NCI-H526 treated with DMSO at 0.1 percent for 48 hours (cell line): ENCODE measurements around the gene KBTBD6.
"Not testable (repeated sequence)": the region's sequence is repeated elsewhere in the genome, so short reads cannot be mapped to it uniquely, and the experiment has no call there.

Source experiments
- DNase-seq: peaks from one replicate; lab custom pipeline; 2025; lab: John Stamatoyannopoulos, UW

The KBTBD6 gene

GRCh38 chr13:41132512-41133152 lies at the start of gene KBTBD6:
Gene KBTBD6, minus strand, starts transcription at chr13:41132802. Its CDS starts 291 bp downstream, at chr13:41132511.
- peak; percentile 99 for DNase-seq

GRCh38 chr13:41182231-41182630 lies 49.6 kb upstream of the KBTBD6 start:
- no peak for DNase-seq

GRCh38 chr13:41179593-41180250 lies 47.1 kb upstream of the KBTBD6 start:
- no peak for DNase-seq

GRCh38 chr13:41178040-41178439 lies 45.4 kb upstream of the KBTBD6 start:
- DNase-seq, result no peak

GRCh38 chr13:41177616-41178015 lies 45.0 kb upstream of the KBTBD6 start:
- no peak for DNase-seq

- DNase-seq, result not testable (repeated sequence)
These were observed 43.0 kb upstream of the KBTBD6 start for GRCh38 chr13:41175576-41175975.

- no peak for DNase-seq
These were observed 29.5 kb upstream of the KBTBD6 start for GRCh38 chr13:41162151-41162550.

GRCh38 chr13:41159174-41159573 lies 26.6 kb upstream of the KBTBD6 start:
- no peak for DNase-seq

GRCh38 chr13:41157048-41157717 lies 24.6 kb upstream of the KBTBD6 start:
- DNase-seq, result peak; percentile 98

- peak; percentile 99 for DNase-seq
These were observed 24.0 kb upstream of the KBTBD6 start for GRCh38 chr13:41156620-41157019.

- DNase-seq, result no peak
These were observed 21.4 kb upstream of the KBTBD6 start for GRCh38 chr13:41154042-41154441.

- DNase-seq, result no peak
These were observed 19.4 kb upstream of the KBTBD6 start for GRCh38 chr13:41152005-41152404.

- no peak for DNase-seq
These were observed 17.5 kb upstream of the KBTBD6 start for GRCh38 chr13:41150058-41150457.

- no peak for DNase-seq
These were observed 16.0 kb upstream of the KBTBD6 start for GRCh38 chr13:41148419-41149283.

- DNase-seq, result no peak
These were observed 12.7 kb upstream of the KBTBD6 start for GRCh38 chr13:41145136-41145908.

GRCh38 chr13:41144576-41144975 lies 12.0 kb upstream of the KBTBD6 start:
- no peak for DNase-seq

GRCh38 chr13:41139296-41139966 lies 6.8 kb upstream of the KBTBD6 start:
- peak; percentile 50 for DNase-seq

GRCh38 chr13:41137951-41138350 lies 5.3 kb upstream of the KBTBD6 start:
- DNase-seq, result no peak

- no peak for DNase-seq
These were observed 4.6 kb upstream of the KBTBD6 start for GRCh38 chr13:41137241-41137640.

GRCh38 chr13:41136396-41137031 lies 3.9 kb upstream of the KBTBD6 start:
- no peak for DNase-seq
